ENCODE measurements around the gene ACSM4.

The ACSM4 gene

DNA sequence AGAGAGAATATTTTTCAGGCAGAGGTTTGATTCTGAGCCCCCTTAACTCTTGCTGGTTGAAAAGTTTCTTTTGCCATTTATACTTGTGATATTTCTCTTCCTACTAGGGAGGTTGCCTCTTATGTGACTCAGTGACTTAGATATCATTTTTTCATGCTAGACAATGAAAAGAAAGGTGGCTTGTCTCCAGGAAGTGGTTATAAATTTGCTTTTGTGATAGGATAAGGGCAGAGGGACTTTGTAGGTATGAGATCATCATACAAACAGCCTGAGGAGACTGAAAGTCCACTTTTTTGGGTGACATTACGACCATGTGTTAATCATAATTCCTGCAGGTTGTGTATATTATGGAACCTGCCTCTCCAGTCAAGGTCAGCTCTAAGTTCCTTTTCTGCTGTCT, 35.8 kb downstream of the ACSM4 start:
- DNase-seq (ENCODE audit: low read depth), result no peak

GRCh38 chr12:7344833-7345606, 41.1 kb downstream of the ACSM4 start:
- no peak for DNase-seq (ENCODE audit: low read depth)

DNA sequence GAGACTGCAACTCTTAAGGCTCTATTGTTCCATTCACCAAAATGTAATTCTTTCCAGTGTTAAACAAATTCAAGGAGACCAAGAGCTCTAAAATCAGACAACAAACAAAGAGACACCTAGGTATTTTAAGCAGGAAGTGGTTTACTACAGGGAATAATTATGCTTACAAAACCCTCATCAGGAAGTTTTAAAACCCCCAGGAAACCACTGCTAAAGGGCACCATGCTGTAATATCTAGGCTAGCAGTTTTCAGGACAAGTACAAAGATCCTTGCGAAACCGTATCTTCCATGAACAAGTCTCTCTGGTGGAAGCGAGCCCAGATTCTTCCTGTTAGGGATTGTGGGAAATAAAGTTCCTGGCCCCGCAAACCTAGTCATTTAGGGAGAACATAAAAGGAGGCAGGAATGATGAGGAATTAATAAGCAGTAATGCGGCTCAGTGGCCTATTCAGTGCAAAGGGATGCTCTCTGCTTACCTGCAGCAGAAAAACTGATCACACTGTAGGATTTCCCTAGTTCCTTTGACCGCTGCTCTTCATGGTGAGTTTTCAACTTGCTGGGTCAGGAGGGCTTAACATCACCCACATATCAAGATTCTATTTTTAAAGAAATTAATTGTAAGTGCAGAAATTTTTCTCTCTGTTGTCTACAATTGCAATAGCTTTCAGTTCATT, 42.8 kb downstream of the ACSM4 start:
- no peak for DNase-seq (ENCODE audit: low read depth)

DNA sequence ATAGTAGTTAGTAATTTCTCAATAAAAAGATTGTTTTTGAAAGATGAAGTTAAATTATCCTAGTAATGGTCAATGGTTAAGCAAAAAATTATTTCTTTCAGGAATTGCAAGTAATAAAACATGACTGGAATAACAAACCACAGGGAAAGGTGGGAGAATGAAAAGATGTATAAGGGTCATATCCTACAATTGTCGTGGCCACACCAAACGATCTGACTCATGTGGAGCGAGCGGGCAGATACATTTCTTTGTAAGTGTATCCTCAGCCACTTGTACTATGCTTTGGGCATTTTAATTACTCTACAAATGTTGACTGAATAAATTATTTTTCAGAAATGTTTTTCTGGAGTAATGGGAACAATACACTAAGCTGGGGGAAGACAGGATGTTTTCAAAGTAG, 45.5 kb downstream of the ACSM4 start:
- no peak for DNase-seq (ENCODE audit: low read depth)

DNA sequence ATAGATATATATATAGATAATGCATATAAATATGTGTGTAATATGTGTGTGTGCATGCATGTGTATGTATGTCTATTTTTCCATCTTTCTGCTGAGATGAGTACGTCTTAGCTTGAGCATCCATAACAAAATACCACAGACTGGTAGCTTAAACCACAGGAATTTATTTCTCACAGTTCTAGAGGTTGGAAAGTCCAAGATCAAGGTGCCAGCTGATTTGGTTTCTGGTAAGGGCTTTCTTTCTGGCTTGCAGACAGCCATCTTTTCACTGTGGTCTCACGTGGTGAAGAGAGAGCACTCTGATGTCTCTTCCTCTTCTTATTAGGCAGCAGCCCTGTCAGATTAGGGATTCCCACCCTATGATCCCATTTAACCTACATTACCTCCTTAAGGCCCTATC, 47.3 kb downstream of the ACSM4 start:
- DNase-seq (ENCODE audit: low read depth), result no peak

- DNase-seq (ENCODE audit: low read depth), result no peak
Observed at GRCh38 chr12:7352661-7353060, 48.8 kb downstream of the ACSM4 start.

DNA sequence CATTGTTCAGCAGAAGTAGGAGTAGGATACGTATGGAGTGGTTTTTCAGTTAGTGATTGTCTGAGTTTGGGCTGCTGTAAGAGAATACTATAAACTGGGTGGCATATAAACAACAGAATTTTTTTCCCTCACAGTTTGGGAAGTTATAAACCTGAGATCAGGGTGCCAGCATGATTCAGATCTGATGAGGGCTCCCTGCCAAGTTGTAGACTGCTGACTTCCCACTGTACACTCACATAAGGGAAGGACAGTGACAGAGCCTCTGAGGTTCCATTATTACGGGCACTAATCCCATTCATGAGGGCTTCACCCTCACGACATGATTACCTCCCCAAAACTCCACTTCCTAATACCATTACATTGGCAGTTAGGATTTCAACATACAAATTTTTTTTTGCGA, 50.7 kb downstream of the ACSM4 start:
- DNase-seq (ENCODE audit: low read depth), result no peak

GRCh38 chr12:7361265-7361664, 57.4 kb downstream of the ACSM4 start:
- DNase-seq (ENCODE audit: low read depth), result no peak

DNA sequence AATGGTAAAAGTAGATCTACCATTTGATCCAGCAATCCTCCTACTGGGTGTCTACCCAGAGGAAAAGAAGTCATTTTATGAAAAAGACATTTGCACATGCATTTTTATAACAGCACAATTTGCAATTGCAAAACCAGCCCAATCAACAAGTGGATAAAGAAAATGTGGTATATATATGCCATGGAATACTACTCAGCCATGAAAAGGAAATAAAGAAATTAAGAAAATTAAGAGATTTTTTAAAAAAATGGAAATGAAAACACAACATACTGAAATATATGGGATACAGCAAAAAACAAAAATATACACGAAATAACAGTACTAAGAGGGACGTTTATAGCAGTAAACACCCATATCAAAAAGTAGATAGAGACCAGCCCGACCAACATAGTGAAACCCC, 58.9 kb downstream of the ACSM4 start:
- no peak for DNase-seq (ENCODE audit: low read depth)

GRCh38 chr12:7369274-7369729, 65.4 kb downstream of the ACSM4 start:
- DNase-seq (ENCODE audit: low read depth), result no peak

DNA sequence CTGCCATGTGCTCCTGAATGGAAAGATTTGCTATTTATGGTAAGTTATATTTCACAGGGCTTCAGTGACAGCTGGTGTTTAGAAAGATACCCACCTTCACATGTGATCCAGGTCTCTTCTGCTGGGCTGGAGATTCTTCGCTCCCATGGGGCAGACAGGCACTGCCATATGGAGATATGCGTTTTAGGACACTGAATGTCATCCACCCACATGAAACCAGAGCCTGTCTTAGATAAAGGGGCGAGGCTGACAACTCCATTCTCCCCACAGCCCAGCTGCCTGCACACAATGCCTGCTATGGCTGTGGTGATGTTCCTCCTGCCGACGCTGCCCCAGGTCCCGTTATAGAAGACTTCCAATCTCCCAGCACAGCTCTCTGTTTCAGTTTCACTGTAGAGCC, 69.4 kb downstream of the ACSM4 start:
- no peak for DNase-seq (ENCODE audit: low read depth)

DNA sequence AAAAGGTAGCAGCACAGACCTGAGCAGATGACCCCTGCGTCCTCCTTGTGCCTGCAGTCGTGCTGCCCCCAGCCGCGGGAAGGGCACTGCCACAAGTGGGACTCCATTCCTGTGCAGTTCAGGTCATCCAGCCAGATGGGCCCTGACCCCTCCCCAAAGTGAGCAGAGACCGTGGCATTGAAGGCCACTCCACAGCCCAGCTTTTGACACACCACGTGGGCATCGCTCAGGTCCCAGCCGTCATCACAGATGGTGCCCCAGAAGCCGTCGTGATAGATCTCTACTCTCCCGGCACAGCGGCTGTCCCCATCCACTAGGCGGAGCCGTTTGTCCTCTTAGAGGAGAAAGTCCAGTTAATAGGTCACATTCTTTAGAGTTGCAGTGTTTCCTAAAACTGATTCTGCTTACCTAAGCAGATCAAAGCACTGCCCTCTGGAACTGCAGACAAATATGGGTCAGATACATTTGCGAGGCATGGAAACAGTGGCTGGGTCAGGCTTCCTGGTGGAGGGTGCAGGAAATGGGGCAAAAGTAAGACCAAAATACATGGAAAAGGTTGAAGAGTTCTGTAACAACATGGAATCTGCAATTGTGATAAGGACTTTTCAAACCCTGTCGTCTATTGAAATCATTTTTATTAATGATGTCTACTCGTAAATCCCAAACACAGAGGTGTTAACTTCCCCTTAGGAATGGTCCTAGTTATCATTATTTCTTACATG, 70.7 kb downstream of the ACSM4 start:
- no peak for DNase-seq (ENCODE audit: low read depth)

DNA sequence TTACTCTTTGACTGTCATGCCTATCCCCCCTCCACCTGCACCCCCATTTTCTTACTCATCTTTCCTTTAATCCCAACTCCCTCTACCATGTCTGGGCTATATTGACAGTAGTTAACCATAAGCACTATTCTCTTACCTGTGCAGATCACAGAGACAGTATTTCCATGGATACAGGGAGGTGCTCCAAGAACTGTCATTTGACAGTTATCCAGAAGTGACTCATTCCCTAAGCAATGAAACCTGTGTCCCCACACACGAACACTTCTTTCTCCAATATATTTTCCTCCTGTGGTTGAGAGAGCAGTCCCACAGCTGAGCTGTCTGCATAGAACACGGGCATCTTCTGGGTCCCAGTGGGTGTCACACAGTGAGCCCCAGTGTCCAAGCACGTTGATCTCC, 71.3 kb downstream of the ACSM4 start:
- no peak for DNase-seq (ENCODE audit: low read depth)

DNA sequence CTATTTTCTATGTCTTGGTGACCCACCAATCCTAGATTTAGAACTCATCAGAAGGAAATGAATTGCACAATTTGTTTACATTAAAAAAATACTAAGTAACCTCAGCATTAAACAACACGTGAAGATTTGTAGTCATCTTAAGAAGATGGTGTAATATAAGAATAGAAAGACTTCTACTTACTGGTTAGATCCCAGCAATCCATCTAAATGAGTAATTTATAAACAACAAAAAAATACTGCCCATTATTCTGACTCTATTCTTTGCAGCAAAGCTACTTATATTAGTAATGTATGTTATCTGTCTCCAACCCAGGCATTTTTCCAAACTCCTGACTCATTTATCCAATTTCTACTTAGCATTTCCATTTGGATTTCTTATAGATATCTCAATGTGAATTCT, 72.3 kb downstream of the ACSM4 start:
- no peak for DNase-seq (ENCODE audit: low read depth)

Measured in stimulated activated CD8-positive, alpha-beta memory T cell treated with anti-CD3 and anti-CD28 coated beads, Interleukin-4, amount 100 ng/mL, for 24 hours (primary cell).